Mucosa of rectum (tissue), 2 donors: ENCODE results near the gene SPAG8.

ENCODE experiments used
- H3K27ac ChIP-seq, 2 donors: one replicate each; pipeline ENCODE4 v1.7.0; 2013; ENCODE audit warnings: inconsistent platforms in 2 of 2, low read depth in 2 of 2, low read length in 2 of 2
- H3K27me3 ChIP-seq, 2 donors: one replicate each; pipeline ENCODE4 v1.7.0; 2013; ENCODE audit warnings: low read length in 2 of 2; ENCODE audit not compliant: control insufficient read depth in 2 of 2, insufficient read depth in 2 of 2
- H3K36me3 ChIP-seq, 2 donors: one replicate each; pipeline ENCODE4 v1.7.0; 2013; ENCODE audit warnings: low read length in 2 of 2; ENCODE audit not compliant: control insufficient read depth in 2 of 2, insufficient read depth in 2 of 2
- H3K4me1 ChIP-seq, 2 donors: one replicate each; pipeline ENCODE4 v1.7.0; 2013; ENCODE audit warnings: low read length in 2 of 2, mild to moderate bottlenecking in 1 of 2; ENCODE audit not compliant: control insufficient read depth in 2 of 2, insufficient read depth in 2 of 2
- H3K4me3 ChIP-seq, 2 donors: one replicate each; pipeline ENCODE4 v1.7.0; 2013; ENCODE audit warnings: low read length in 2 of 2
- H3K9ac ChIP-seq, 2 donors: one replicate each; pipeline ENCODE4 v1.7.0; 2013; ENCODE audit warnings: low read length in 2 of 2, low read depth in 1 of 2, mild to moderate bottlenecking in 1 of 2
- H3K9me3 ChIP-seq, 2 donors: one replicate each; pipeline ENCODE4 v1.7.0; 2013; ENCODE audit warnings: low read length in 2 of 2; ENCODE audit not compliant: control insufficient read depth in 2 of 2
- donor health status: healthy.
- donor health status: Normal muscosa, but diverticular disease.

SPAG8 gene

DNA sequence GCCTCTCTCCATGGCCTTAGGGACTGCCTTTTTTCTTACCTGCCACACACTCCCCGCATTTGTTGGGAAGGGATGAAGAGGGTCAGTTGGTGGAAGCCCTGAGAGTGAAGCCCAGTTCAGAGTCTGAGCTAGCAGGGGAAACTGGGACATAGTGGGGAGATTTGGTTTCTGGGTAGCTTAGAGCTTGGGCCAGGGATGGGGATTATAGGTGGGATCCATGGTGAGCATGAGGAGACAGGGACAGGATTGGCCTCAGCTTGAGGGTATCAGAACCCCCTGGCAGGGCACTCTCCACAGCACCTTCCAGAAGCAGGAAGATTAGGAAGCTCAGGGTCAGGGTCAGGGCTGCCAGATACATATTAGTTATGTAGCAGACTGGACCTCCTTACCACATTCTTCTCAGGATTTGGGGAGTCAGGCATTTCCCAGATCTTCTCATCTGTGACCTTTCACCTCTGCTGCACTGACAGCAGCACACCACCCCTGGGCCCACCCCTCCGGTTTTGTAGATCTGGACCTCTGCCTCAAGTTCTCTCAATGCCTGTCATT lies 40.3 kb upstream of the SPAG8 start:
- Histone ChIP-seq H3K4me1 (no peaks in the 10 kb centered on the region), H3K36me3 (peaks cover 2% of the 10 kb centered on the region in 2 donors), H3K4me3 (no peak overlapping the region), H3K9me3 (no peaks in the 10 kb centered on the region), H3K27me3 (no peaks in the 10 kb centered on the region), H3K27ac (no peak overlapping the region), H3K9ac (no peak overlapping the region)

DNA sequence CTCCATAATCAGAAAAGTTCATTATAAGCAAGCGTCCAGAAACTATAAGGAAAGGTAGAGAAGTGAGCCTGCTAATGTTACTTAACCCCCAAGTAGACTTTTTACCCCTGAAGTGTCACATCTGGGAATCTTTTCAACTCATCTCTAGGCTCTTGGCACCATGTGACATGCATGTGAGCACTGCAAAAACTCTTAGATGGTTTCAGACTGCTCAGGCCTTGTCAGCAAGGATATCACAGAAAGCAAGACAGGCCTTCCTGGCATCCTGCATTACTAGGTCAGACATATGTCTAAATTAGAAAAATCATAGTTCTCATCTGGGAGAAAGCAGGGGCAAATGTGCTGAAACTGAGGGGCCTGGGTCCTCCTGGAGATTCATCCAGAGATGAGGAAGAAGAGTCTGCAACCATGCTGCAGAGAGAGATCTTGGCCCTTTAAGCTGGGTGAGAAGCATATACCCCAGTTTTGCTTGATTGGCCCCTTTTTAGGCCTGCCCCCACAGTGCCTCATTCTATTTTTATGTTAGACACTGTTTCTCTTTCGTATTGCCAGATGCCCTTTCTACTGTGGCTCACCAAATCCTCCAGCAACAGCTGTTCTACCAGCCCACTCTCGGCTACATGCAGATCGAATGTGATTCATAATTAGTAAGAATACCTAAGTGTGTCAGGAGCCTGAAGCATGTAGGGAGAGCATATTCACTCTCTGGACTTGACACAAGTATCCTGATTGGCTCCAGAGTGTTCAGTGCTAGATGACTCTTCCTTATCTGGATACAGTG lies 35.9 kb upstream of the SPAG8 start:
- H3K9ac ChIP-seq = no peak overlapping the region
- H3K4me3 ChIP-seq = no peak overlapping the region

DNA sequence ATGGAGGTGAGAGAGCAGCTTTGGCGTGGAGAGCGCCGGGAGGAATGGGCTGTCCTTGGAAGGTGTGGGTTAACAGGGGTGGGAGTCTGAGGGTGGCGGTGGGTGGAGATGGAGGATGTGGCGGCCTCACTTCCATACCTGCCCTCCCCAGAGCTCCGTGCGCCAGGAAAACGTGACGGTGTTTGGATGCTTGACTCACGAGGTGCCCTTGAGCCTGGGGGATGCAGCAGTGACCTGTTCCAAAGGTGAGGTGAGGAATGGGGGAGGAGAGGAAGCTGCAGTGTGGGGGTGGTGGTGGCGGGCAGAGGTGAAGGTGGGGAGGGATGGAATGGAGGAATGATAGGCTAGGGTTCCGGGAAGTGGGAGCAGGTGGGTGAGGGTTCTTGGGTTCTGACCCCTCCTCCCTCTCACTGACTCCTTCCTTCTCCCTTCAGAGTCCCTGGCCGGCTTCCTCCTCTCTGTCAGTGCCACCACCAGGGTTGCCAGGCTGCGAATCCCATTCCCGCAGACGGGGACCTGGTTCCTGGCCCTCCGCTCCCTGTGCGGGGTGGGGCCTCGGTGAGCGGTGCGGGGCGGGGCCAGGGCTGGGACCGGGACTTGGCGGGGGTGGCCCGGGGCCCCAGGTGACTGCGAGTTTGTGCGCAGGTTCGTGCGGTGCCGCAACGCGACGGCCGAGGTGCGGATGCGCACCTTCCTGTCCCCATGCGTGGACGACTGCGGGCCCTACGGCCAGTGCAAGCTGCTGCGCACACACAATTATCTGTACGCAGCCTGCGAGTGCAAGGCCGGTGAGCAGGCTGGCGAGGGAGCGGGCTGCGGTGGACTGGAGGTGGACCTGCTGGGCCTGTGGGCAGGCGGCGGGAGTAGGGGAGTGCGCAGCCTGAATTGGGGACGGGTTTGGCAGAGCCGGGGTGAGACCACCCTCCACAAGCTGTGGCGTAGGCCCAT lies 34.0 kb upstream of the SPAG8 start:
- H3K27me3 ChIP-seq = no peaks in the 10 kb centered on the region
- peaks cover 2 to 12% of the 10 kb centered on the region in 2 donors for H3K4me1 ChIP-seq
- H3K4me3 ChIP-seq = no peak overlapping the region
- H3K36me3 ChIP-seq = peaks cover 9 to 10% of the 10 kb centered on the region in 2 donors
- no peak overlapping the region for H3K9ac ChIP-seq
- no peak overlapping the region for H3K27ac ChIP-seq
- no peaks in the 10 kb centered on the region for H3K9me3 ChIP-seq

More for the DNA sequence above, 35.9 kb upstream of the SPAG8 start:
- Histone ChIP-seq H3K4me1 (peaks cover 2 to 10% of the 10 kb centered on the region in 2 donors), H3K27me3 (no peaks in the 10 kb centered on the region), H3K9me3 (no peaks in the 10 kb centered on the region), H3K36me3 (peaks cover 9 to 10% of the 10 kb centered on the region in 2 donors), H3K27ac (peak overlapping the region in 1 of 2 donors; percentile 16)

DNA sequence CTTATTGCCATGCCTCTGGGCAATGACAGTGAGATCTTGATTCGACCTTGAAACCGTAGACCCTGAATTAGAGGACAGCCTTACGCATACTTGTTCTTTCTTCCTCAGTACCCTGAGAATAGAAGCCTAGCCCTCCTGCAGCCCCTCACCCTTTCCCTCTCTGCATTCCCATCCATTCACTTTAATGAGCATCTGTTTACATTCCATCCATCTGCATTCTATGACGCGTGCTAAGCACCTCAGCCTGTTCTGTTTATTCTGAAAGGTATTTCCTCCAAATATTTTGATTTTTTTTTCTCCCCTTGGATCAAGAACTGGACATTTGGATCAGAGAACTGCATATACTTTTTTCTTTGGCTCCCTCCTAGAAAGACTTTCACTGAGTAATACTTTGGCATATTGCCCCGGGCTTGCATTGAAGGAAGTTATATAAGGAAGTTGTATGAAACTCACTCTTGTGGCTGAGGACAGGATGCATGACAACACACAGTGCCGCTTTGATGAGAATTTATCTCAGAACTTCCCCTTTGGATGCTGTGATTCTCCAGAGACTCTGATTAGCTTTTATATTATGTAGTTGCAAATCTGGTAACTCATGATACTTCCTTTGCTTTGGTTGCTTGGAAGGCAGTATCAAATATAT lies 32.7 kb upstream of the SPAG8 start:
- peaks cover 9 to 10% of the 10 kb centered on the region in 2 donors for H3K36me3 ChIP-seq
- no peaks in the 10 kb centered on the region for H3K9me3 ChIP-seq
- no peak overlapping the region for H3K9ac ChIP-seq
- H3K27ac ChIP-seq = peak overlapping the region; percentile 7 to 51
- H3K27me3 ChIP-seq = no peaks in the 10 kb centered on the region
- no peak overlapping the region for H3K4me3 ChIP-seq
- peaks cover 2 to 12% of the 10 kb centered on the region in 2 donors for H3K4me1 ChIP-seq

DNA sequence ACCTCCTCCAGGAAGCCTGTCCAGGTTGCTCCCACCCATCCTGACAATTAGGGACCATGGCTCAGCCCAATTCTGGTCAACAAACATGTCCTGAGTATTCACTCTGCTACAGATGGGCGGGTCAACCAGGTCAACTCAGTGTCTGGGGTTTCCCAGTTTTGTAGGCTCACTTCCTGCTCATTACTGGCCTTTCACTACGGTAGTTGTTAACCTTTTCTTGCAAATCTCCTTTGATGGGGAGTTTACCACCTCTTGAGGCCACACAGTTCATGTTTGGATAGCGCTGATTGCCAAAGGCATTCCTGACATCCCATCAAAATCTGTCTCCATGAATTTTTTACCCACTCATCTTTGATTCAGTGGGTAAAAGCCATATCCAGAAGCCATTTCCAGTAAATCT lies 30.7 kb upstream of the SPAG8 start:
- H3K4me3 ChIP-seq = no peak overlapping the region
- H3K27ac ChIP-seq = no peak overlapping the region
- H3K9ac ChIP-seq = no peak overlapping the region
- H3K9me3 ChIP-seq = no peaks in the 10 kb centered on the region
- peaks cover 9 to 10% of the 10 kb centered on the region in 2 donors for H3K36me3 ChIP-seq
- H3K4me1 ChIP-seq = peaks cover 2 to 12% of the 10 kb centered on the region in 2 donors
- H3K27me3 ChIP-seq = no peaks in the 10 kb centered on the region

DNA sequence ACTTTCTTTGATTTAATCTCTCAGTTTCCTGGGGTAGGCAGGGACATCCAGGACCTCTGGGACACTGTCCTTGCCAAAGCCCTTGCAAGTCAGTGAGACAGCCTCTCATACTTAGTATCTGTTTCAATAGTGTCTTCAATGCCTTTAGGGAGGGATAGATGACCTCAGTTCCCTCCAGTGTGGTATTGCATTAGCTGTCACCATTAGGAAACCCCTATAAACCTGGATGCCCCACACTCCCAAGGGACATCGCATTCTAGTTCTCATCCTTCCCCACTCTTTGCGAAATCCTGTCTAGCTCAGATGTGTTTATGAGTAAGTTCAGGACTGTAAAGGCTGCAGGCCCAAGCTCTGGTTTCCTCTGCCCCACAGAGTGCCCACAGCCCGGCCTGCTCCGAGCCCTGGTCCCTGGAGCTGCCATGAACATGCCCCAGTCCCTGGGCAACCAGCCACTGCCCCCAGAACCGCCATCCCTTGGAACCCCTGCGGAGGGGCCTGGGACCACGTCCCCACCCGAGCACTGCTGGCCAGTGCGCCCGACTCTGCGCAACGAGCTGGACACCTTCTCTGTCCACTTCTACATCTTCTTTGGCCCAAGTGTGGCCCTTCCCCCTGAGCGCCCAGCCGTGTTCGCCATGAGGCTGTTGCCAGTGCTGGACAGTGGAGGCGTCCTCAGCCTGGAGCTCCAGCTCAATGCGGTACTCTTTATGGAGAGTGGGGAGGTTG lies 30.1 kb upstream of the SPAG8 start:
- Histone ChIP-seq H3K27me3 (no peaks in the 10 kb centered on the region), H3K36me3 (peaks cover 6 to 7% of the 10 kb centered on the region in 2 donors), H3K4me3 (no peak overlapping the region), H3K9ac (no peak overlapping the region), H3K27ac (no peak overlapping the region), H3K4me1 (peaks cover 2 to 12% of the 10 kb centered on the region in 2 donors), H3K9me3 (no peaks in the 10 kb centered on the region)

DNA sequence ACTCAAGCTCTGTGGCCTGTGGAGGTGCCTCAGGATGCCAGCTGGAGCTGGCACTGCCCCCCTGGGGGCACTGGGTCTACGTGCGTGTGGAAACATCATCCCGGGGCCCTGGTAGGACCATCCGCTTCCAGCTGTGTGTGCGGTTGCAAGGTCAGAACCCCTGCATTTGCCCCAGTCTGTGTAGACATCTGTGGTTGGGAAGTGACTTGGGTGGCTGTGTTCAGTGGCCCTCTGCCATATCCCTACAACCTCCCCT lies 29.5 kb upstream of the SPAG8 start:
- no peak overlapping the region for H3K4me3 ChIP-seq
- H3K4me1 ChIP-seq = peaks cover 2 to 12% of the 10 kb centered on the region in 2 donors
- H3K27ac ChIP-seq = no peak overlapping the region

DNA sequence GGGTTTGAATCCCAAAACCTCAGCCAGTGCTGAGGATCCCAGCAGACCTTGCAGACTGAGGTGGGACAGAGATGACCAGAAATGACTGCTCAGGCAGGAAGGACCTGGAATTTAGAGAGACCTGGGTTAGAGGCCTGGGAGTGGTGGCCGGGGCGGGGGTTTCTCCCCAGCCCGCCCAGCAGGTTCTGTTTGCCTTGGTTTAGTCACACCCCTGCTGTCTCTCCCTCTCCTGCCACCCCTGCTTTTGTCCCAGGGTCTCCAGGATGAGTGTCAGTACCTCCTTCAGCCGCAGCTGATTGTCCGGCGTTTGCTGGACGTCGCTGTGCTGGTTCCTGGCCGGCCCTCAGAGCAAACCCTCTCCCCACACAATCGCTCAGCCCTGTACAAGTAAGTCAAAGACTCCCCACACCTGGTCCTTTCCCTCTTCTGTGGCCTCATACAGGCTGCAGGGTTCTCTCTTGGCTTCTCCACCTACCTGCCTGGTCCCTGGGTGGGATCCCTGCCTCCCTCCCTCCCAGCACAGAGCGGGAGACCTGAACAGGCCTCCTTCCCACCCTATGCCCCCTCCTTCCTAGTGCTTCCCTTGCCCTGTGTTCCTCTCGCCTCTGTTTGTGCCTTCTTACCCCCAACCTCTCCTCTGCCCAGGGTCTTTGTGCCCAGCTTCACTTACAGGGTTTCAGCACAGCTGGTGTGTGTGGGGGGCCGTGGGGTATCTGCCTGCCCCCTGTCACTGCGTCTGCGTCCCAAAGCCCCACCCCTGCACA lies 29.0 kb upstream of the SPAG8 start:
- Histone ChIP-seq H3K27ac (no peak overlapping the region), H3K27me3 (no peaks in the 10 kb centered on the region), H3K4me1 (peaks cover 2 to 13% of the 10 kb centered on the region in 2 donors), H3K9me3 (no peaks in the 10 kb centered on the region), H3K36me3 (no peaks in the 10 kb centered on the region), H3K4me3 (no peak overlapping the region), H3K9ac (no peak overlapping the region)

More for the DNA sequence above, 29.5 kb upstream of the SPAG8 start:
- no peaks in the 10 kb centered on the region for H3K9me3 ChIP-seq
- H3K36me3 ChIP-seq = peaks cover 0 to 2% of the 10 kb centered on the region in 2 donors
- H3K9ac ChIP-seq = no peak overlapping the region
- no peaks in the 10 kb centered on the region for H3K27me3 ChIP-seq

DNA sequence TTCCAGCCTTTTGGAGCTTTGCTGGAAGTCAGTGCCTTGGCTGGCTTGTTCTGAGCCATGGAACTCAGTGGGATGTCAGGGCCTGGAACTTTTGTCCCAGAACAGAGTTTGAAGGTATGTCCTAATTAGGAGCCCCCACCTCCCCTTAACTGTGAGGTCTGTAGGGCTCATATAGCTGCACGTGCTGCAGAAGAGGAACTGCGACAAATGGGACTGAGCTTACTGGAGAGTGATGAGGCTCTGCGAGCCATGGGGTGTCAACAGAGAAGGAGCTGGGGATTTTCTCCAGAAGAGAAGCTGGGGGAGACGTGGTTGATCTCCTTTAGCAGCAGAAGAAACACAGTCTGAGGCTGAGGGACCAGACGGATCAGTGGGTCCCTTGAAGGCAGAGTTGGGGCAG lies 27.9 kb upstream of the SPAG8 start:
- no peak overlapping the region for H3K27ac ChIP-seq
- H3K9me3 ChIP-seq = no peaks in the 10 kb centered on the region
- H3K27me3 ChIP-seq = no peaks in the 10 kb centered on the region
- no peaks in the 10 kb centered on the region for H3K36me3 ChIP-seq
- no peak overlapping the region for H3K9ac ChIP-seq
- H3K4me1 ChIP-seq = peaks cover 6 to 19% of the 10 kb centered on the region in 2 donors
- no peak overlapping the region for H3K4me3 ChIP-seq
